Colon (tissue), 2 donors: ENCODE results near the gene AQP1.

ENCODE experiments used
- FAIRE-seq: peaks from 2 replicates; lab custom pipeline; 2012; peaks lifted over from hg19 to GRCh38; lab: Jason Lieb, UNC
- donor health status: control.
- donor health status: control.

Gene AQP1

GRCh38 chr7:30921540-30922401, 10.1 kb downstream of the AQP1 start:
- FAIRE-seq = no peak

- FAIRE-seq = no peak
These were observed 10.9 kb downstream of the AQP1 start for GRCh38 chr7:30922596-30922995.

- no peak for FAIRE-seq
These were observed 11.5 kb downstream of the AQP1 start for GRCh38 chr7:30923009-30923773.

GRCh38 chr7:30923774-30924413, 12.2 kb downstream of the AQP1 start:
- FAIRE-seq = no peak

- FAIRE-seq = no peak
These were observed 13.0 kb downstream of the AQP1 start for GRCh38 chr7:30924624-30925023.

GRCh38 chr7:30925117-30925516, 13.5 kb downstream of the AQP1 start:
- FAIRE-seq = no peak

- FAIRE-seq = no peak
These were observed 14.3 kb downstream of the AQP1 start for GRCh38 chr7:30925913-30926312.

GRCh38 chr7:30926313-30926712, 14.7 kb downstream of the AQP1 start:
- no peak for FAIRE-seq

- no peak for FAIRE-seq
These were observed 15.4 kb downstream of the AQP1 start for GRCh38 chr7:30927040-30927439.

- no peak for FAIRE-seq
These were observed 15.9 kb downstream of the AQP1 start for GRCh38 chr7:30927559-30927958.

GRCh38 chr7:30928254-30928872, 16.7 kb downstream of the AQP1 start:
- FAIRE-seq = no peak

GRCh38 chr7:30929686-30930085, 18.0 kb downstream of the AQP1 start:
- FAIRE-seq = no peak

GRCh38 chr7:30930621-30931020, 19.0 kb downstream of the AQP1 start:
- FAIRE-seq = no peak

GRCh38 chr7:30931161-30931928, 19.7 kb downstream of the AQP1 start:
- no peak for FAIRE-seq

GRCh38 chr7:30931929-30932540, 20.4 kb downstream of the AQP1 start:
- no peak for FAIRE-seq

GRCh38 chr7:30932562-30932961, 20.9 kb downstream of the AQP1 start:
- no peak for FAIRE-seq

- no peak for FAIRE-seq
These were observed 21.7 kb downstream of the AQP1 start for GRCh38 chr7:30933124-30933974.

- FAIRE-seq = no peak
These were observed 22.6 kb downstream of the AQP1 start for GRCh38 chr7:30934225-30934624.

GRCh38 chr7:30934732-30935568, 23.3 kb downstream of the AQP1 start:
- no peak for FAIRE-seq

GRCh38 chr7:30935569-30935877, 23.9 kb downstream of the AQP1 start:
- FAIRE-seq = no peak
